Esophagus squamous epithelium (tissue), 4 donors: ENCODE data around the gene KRTAP9-2.

ENCODE experiments used
- POLR2A ChIP-seq, 4 donors: fragments of 450-650 bp; IDR thresholded peaks; one replicate each; pipeline ENCODE4 v1.6.1; 2017; ENCODE audit warnings: antibody characterized with exemption in 4 of 4, mild to moderate bottlenecking in 4 of 4, moderate library complexity in 3 of 4
- TF ChIP-seq, protein P1 (sequence below), 6 experiments: fragments of 450-650 bp in 4 of 6; fragments of 200-600 bp in 2 of 6; sonication (generic) in 2 of 6; IDR thresholded peaks; one replicate each; pipeline ENCODE4 v1.5.1; 2016 to 2019; ENCODE audit warnings: antibody characterized with exemption in 6 of 6, mild to moderate bottlenecking in 4 of 6, moderate library complexity in 4 of 6

GRCh38 chr17:41212524-41213169, 13.8 kb upstream of the KRTAP9-2 start:
- TF ChIP-seq, protein P1, sequence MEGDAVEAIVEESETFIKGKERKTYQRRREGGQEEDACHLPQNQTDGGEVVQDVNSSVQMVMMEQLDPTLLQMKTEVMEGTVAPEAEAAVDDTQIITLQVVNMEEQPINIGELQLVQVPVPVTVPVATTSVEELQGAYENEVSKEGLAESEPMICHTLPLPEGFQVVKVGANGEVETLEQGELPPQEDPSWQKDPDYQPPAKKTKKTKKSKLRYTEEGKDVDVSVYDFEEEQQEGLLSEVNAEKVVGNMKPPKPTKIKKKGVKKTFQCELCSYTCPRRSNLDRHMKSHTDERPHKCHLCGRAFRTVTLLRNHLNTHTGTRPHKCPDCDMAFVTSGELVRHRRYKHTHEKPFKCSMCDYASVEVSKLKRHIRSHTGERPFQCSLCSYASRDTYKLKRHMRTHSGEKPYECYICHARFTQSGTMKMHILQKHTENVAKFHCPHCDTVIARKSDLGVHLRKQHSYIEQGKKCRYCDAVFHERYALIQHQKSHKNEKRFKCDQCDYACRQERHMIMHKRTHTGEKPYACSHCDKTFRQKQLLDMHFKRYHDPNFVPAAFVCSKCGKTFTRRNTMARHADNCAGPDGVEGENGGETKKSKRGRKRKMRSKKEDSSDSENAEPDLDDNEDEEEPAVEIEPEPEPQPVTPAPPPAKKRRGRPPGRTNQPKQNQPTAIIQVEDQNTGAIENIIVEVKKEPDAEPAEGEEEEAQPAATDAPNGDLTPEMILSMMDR (IDR thresholded peaks at IDR 0.05), result no peak
- TF ChIP-seq POLR2A (IDR thresholded peaks at IDR 0.05), result no peak
